IPS-18c (cell line): ENCODE data around the gene PLXNB3.

Experiments used
- H3K4me3 ChIP-seq: 2 replicates; pipeline ENCODE4 v1.7.0; 2013; ENCODE audit warnings: low read depth, mild to moderate bottlenecking, low read length, moderate library complexity; ENCODE audit not compliant: insufficient read depth
- H3K9me3 ChIP-seq: one replicate; pipeline ENCODE4 v1.6.1; 2013; ENCODE audit warnings: mild to moderate bottlenecking, low read length, moderate library complexity; ENCODE audit not compliant: control insufficient read depth, insufficient read depth

Gene PLXNB3

DNA sequence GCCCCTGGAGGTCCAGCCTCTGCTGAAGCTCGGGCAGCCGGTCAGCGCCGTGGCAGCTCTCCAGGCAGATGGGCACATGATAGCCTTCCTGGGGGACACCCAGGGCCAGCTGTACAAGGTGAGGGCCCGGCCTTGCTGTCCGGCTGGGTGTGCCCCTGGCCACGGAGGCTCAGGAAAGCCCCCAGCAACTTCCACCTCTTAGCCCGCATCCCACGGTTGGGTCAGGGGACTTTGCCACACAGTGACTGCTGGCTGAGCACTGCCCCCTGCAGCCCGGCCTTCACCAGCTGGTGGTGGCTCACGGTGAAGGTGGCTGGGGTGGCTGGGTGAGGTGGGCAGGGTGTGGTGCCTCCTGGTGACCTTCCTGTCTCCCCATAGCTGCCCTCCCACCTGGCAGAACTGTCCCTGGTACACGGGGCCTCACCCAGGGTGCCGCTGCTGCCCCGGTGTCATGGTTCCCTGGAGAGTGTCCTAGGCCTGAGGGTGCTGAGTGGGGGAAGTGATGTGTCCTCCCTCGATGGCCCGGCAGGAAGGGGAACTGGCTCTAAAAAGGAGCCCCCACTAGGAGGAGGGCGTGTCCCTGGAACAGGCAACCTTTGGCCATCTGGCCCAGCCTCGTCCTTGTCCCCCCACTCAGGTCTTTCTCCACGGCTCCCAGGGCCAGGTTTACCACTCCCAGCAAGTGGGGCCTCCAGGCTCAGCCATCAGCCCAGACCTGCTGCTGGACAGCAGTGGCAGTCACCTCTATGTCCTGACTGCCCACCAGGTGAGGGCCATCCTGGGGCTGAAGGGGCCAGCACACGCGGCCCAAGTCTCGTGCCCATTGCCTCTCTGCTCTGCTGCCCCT lies 4.5 kb downstream of the PLXNB3 start:
- Histone ChIP-seq H3K9me3 (peaks cover 34% of the 10 kb centered on the region), H3K4me3 (no peak overlapping the region)

DNA sequence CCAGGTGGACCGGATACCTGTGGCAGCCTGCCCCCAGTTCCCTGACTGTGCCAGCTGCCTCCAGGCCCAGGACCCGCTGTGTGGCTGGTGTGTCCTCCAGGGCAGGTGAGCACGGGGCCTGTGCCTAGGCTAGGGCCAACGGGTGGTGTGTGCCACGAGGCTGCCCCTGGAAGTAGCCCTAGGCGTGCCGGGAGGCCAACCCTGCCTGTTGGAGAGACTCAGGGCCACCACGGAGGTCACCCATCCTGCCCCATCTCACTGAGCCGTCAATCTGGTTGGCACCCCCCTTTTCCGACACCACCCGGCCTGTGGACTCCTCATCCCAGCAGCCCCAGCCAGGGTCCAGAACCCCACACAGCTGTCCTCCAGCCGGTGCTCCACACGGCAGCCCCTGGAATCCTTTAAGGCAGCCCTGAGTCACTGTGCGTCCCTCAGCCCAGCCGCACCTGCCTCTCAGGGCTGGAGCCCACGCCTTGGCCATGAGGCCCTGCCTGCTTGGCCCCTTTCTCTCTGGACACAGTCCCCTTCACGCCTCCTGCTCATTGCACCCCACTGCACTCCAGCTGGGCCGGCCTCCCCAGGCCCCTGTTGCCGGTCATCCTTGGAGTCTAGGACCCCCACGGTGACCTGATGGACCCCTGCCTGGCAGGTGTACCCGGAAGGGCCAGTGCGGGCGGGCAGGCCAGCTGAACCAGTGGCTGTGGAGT lies 5.3 kb downstream of the PLXNB3 start:
- H3K9me3 ChIP-seq: peaks cover 31% of the 10 kb centered on the region
- no peak overlapping the region for H3K4me3 ChIP-seq

DNA sequence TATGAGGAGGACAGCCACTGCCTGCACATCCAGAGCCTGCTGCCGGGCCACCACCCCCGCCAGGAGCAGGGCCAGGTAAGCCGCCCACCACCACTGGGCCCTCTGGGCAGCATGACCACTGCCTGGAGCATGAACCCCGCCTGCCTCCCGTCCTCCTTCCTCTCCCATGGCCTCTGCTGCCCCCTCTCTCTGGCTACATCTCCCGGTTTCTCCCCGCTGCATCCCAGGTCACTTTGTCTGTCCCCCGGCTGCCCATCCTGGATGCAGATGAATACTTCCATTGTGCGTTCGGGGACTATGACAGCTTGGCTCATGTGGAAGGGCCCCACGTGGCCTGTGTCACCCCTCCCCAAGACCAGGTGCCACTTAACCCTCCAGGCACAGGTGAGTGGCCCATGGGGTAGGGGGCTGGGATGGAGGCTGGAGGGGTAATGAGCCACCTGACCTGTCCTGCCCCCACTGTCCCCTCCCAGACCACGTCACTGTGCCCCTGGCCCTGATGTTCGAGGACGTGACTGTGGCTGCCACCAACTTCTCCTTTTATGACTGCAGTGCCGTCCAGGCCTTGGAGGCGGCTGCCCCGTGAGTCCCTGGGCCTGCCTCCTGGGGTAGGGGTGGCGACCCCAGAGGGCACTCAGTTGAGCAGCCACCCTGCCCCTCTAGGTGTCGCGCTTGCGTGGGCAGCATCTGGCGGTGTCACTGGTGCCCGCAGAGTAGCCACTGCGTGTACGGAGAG lies 6.0 kb downstream of the PLXNB3 start:
- Histone ChIP-seq H3K9me3 (peaks cover 28% of the 10 kb centered on the region), H3K4me3 (no peak overlapping the region)

DNA sequence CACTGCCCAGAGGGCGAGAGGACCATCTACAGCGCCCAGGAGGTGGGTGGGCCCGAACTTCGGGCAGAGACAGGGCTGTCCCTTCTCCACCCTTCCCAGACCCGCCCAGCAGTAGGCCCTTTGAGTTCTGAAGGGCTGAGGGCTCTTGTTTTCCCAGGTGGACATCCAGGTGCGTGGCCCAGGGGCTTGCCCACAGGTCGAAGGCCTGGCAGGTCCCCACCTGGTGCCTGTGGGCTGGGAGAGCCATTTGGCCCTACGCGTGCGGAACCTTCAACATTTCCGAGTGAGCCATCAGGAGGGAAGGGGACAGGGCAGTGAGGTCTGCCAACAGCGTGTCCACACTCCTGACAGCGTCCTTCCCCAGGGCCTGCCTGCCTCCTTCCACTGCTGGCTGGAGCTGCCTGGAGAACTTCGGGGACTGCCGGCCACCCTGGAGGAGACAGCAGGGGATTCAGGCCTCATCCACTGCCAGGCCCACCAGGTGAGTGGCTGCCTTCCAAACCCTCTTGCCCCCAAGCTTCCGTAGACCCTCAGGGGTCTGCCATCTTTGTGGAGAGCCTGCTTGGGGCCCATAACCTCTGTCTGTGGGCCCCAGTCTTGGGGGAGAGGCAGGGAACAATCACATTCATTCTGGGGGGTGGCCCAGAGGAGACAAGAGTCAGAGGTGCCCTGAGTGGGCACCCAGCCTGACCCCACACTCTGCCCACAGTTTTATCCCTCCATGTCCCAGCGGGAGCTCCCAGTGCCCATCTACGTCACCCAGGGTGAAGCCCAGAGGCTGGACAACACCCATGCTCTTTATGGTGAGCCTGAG lies 6.8 kb downstream of the PLXNB3 start:
- H3K4me3 ChIP-seq: no peak overlapping the region
- H3K9me3 ChIP-seq: peaks cover 27% of the 10 kb centered on the region

DNA sequence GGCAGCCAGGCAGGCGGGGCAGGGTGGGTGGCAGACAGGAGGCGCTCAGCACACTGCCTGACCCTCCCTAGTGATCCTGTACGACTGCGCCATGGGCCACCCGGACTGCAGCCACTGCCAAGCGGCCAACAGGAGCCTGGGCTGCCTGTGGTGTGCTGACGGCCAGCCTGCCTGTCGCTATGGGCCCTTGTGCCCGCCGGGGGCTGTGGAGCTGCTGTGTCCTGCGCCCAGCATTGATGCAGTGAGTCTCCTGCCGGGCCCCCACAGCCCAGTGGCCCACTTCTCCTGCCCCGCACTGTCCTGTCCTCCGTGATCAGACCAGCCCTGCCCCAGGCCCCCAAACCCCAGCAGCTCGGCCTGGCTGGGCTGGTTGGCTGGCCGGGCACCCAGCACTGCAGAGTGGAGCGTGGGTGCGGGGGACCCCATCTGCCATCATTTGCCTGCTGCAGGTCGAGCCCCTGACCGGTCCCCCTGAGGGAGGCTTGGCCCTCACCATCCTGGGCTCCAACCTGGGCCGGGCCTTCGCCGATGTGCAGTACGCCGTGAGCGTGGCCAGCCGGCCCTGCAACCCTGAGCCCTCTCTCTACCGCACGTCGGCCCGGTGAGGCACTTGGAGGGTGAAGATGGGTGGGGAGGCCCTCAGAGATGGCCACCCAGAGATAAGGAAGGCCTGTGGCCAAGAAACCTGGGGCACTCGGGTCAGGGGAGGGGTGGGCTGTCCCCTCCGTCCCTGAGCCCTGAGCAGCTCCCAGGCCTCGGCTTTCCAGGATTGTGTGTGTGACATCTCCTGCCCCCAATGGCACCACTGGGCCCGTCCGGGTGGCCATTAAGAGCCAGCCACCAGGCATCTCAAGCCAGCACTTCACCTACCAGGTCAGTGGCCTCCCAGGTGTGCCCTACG lies 7.6 kb downstream of the PLXNB3 start:
- no peak overlapping the region; the same call in 1 of the 2 replicates for H3K4me3 ChIP-seq
- peaks cover 25% of the 10 kb centered on the region for H3K9me3 ChIP-seq

DNA sequence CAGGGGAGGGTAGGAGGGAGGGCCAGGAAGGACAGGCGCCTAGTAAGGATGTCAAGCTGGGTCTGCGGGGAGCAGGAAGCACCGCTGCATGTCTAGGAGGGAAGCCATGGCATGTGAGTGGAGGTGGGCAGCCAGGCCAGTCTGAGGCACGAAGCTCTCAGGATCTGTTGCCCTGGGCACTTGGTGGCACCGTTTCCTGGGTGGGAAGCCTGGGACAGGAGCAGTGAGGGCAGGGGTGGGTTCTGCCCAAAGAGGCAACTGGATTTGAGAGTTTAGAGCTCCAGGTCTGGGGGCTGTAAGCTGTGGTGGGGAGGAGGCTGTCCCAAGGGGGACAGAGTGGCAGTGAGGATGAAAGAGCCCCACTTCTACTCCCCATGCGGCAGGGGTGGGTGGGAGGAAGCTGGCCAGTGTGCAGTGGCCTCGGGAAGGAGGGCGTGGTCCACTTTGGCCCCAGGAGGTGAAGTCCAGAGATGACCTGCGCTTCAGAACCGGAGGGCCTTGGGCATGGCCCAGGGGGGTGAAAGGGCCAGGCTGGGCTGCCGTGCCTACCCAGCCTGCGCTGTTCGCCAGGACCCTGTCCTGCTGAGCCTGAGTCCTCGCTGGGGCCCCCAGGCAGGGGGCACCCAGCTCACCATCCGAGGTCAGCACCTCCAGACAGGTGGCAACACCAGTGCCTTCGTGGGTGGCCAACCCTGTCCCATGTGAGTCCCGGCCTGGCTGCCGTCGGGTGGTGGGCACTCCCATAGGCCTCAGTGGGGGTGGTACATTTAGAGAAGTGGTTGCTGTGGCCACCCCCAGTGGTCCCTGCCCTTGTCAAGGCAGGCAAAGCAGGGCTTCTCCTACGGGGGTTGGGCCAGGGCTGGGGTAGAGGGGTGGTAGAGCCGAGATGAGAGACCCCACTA lies 8.5 kb downstream of the PLXNB3 start:
- Histone ChIP-seq H3K9me3 (peaks cover 28% of the 10 kb centered on the region), H3K4me3 (no peak overlapping the region)

DNA sequence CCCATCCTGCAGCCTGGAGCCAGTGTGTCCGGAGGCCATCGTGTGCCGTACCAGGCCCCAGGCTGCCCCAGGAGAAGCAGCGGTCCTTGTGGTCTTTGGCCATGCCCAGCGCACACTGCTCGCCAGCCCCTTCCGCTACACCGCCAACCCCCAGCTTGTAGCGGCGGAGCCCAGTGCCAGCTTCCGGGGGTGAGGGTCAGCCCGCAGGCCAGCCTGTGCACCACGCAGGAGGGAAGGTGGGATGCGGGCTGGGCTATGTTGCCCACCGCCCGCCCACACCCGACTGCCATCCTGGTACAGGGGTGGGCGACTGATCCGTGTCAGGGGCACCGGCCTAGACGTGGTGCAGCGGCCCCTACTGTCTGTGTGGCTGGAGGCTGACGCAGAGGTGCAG lies 9.2 kb downstream of the PLXNB3 start:
- no peak overlapping the region for H3K4me3 ChIP-seq
- peaks cover 25% of the 10 kb centered on the region for H3K9me3 ChIP-seq

DNA sequence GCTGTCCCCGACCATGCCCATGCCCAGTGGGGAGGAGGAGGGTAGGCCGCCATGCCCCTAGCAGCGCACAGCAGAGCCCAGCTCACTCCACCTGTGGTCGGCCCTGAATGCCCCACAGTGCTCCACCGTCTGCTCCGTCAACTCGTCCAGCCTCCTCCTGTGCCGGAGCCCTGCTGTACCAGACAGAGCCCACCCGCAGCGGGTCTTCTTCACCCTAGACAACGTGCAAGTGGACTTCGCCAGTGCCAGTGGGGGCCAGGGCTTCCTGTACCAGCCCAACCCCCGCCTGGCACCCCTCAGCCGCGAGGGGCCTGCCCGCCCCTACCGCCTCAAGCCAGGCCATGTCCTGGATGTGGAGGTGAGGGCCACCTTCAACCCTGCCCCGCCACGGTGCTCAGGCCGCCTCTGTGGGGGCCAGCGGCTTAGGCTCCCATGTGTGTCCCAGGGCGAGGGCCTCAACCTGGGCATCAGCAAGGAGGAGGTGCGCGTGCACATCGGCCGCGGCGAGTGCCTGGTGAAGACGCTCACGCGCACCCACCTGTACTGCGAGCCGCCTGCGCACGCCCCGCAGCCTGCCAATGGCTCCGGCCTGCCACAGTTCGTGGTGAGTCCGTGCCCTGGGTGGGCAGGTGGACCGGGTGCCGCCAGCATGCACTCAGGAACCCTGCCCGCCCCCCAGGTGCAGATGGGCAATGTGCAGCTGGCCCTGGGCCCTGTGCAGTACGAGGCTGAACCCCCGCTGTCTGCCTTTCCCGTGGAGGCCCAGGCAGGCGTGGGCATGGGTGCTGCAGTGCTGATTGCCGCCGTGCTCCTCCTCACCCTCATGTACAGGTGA lies 9.9 kb downstream of the PLXNB3 start:
- Histone ChIP-seq H3K4me3 (no peak overlapping the region), H3K9me3 (peaks cover 22% of the 10 kb centered on the region)

DNA sequence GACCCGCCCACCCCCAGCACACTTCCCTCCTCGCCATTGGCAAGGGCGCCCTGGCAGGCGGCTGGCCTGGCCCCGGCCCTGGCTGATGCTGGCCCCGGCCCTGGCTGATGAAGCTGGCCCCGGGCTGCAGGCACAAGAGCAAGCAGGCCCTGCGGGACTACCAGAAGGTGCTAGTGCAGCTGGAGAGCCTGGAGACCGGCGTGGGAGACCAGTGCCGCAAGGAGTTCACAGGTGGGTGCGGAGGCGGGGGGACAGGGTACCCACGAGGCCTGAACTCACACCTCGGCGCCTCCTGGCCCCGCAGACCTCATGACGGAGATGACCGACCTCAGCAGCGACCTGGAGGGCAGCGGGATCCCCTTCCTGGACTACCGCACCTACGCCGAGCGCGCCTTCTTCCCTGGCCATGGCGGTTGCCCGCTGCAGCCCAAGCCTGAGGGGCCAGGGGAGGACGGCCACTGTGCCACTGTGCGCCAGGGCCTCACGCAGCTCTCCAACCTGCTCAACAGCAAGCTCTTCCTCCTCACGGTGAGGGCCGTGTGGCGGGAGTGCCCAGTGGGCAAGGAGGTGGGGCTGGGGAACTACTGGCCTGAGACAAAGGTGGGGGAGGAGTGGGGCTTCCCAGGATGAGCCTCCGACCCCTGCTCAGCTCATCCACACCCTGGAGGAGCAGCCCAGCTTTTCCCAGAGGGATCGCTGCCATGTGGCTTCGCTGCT lies 10.7 kb downstream of the PLXNB3 start:
- Histone ChIP-seq H3K4me3 (no peak overlapping the region), H3K9me3 (peaks cover 19% of the 10 kb centered on the region)

DNA sequence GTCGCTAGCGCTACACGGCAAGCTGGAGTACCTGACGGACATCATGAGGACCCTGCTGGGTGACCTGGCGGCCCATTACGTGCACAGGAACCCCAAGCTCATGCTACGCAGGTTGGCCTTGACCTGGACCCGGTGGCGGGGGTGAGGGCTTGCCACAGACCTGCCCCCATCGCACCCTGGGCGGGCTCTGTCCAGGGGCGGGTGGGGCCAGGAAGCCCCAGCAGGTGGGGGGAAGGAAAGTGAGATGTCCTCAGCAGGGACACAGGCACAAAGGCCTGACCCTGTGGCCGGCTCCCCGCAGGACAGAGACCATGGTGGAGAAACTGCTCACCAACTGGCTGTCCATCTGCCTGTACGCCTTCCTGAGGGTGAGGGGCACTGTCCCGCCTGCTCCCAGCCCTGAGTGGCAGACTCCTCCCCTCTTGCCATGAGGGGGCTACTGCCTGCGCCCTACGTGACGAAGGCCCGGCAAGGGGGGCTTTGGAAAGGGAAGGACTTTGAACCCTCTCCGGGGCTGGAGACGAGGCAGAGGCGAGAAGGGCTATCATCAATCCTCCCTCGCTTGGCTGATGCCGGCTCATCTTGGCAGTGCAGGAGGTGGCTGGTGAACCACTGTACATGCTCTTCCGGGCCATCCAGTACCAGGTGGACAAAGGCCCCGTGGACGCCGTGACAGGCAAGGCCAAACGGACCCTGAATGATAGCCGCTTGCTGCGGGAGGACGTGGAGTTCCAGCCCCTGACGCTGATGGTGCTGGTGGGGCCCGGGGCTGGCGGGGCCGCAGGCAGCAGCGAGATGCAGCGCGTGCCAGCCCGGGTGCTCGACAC lies 11.5 kb downstream of the PLXNB3 start:
- Histone ChIP-seq H3K9me3 (peaks cover 20% of the 10 kb centered on the region), H3K4me3 (no peak overlapping the region)

DNA sequence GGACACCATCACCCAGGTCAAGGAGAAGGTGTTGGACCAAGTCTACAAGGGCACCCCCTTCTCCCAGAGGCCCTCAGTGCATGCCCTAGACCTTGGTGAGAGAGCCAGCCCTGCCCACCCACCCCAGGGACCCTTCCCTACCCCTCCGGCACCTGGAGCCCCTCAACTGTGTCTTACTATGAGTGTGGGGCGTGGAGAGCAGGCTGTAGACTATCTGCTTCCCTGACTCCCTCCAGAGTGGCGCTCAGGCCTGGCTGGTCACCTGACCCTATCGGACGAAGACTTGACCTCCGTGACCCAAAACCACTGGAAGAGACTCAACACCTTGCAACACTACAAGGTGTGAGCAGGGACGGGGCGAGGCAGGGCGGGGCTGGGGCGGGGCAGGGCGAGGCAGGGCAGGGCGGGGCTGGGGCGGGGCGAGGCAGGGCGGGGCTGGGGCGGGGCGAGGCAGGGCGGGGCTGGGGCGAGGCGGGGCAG lies 12.1 kb downstream of the PLXNB3 start:
- Histone ChIP-seq H3K9me3 (peaks cover 25% of the 10 kb centered on the region), H3K4me3 (no peak overlapping the region)

DNA sequence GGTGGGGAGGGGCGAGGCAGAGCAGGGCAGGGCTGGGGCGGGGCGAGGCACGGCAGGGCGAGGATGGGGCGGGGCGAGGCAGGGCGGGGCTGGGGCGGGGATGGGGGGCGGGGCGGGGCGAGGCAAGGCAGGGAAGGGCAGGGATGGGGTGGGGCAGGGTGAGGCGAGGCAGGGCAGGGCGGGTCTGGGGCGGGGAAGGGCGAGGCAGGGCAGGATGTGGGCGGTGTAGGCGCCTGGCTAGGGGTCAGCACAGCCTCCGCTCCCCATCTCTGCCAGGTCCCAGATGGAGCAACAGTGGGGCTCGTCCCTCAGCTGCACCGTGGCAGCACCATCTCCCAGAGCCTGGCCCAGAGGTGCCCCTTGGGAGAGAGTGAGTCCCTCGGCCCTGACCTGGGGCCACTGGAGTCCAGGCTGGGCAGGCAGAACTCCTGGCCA lies 12.6 kb downstream of the PLXNB3 start:
- H3K4me3 ChIP-seq: no peak overlapping the region
- peaks cover 26% of the 10 kb centered on the region for H3K9me3 ChIP-seq
